Stimulated activated CD8-positive, alpha-beta memory T cell treated with anti-CD3 and anti-CD28 coated beads, Interleukin-12 subunit alpha, Interleukin-12 subunit beta, amount 100 ng/mL, for 1 hour (primary cell): ENCODE data around the gene PLOD3.

ENCODE experiments used
- DNase-seq: peaks from one replicate; pipeline ENCODE4 v3.0.0-alpha.2; 2020; ENCODE audit warnings: low read depth

PLOD3 gene

GRCh38 chr7:101239191-101239950 is 22.0 kb upstream of the PLOD3 start:
- DNase-seq, result no peak

GRCh38 chr7:101238226-101239182 is 21.1 kb upstream of the PLOD3 start:
- DNase-seq, result no peak

DNA sequence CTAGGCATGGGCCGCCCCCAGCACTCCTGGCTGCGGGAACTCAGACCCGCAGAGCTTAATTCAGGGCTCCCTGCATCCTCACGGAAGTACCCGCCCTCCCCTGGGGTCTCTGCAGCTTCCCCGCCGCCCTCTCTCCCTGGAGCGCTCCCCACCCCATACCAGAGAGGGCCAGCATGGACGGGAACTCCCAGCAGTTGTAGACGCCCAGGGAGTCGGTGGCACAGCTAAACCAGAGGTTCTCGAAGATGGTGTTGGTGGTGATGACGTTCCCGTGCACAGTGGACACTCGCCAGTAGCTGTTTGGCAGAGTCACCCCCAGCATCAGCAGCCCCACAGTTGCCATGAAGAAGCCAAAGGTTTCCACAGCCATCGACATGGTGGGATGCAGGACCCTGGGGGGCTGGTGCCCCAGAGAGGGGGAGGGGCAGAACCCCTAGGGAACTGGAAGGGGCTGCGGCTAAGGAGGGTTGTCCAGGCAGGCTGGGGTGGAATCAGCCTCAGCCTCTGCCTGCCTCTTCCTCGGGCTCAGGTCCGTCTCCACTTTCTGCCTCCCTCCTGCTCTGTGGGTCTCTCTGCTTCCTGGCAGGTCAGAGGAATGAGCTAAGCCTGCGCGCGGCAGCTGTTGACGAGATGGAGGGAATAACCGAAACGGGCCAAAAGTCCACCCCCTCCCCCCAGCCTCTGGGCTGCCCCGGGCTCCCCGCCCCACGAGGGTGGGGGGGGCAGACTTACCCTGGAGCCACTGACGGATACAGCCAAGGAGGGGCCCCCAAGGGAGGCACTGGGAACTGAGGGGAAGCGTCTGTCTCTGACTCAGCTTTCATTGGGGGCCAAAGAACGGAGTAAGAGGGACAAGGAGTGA is 20.1 kb upstream of the PLOD3 start, which contains the start of gene CLDN15:
Gene CLDN15, minus strand, starts transcription at position 597 of the 862 bp plus-strand sequence. Its CDS starts 221 bp downstream, at position 376.
- no peak for DNase-seq

DNA sequence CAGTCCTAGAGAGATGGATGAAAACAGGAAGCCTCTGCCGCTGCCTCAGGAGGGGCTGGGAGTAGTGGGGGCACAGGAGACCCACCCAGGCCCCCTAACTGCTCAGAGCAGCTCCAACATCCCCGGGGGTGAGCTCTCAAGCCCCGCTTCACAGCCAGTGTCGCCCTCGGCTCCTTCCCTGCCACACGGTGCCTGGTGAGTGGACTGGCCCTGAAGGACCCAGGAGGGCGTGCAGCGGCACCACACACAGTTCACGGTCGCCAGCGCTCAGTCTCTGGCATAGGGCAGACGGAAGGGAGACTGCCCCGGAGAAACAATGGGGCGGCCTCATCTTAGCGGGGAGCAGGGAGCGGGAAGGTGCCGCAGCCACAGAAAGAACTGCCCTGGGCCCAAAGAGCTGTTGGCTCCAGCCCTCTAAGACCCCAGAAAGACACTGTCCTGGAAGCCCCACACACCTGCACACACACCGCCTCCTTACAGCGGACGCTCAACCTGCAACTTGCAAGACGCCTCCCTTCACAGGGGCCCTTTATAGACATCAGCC is 19.0 kb upstream of the PLOD3 start:
- DNase-seq, result no peak

- no peak for DNase-seq
These were observed 18.1 kb upstream of the PLOD3 start for GRCh38 chr7:101235522-101235921.

- no peak for DNase-seq
These were observed 17.7 kb upstream of the PLOD3 start for GRCh38 chr7:101235050-101235449.

DNA sequence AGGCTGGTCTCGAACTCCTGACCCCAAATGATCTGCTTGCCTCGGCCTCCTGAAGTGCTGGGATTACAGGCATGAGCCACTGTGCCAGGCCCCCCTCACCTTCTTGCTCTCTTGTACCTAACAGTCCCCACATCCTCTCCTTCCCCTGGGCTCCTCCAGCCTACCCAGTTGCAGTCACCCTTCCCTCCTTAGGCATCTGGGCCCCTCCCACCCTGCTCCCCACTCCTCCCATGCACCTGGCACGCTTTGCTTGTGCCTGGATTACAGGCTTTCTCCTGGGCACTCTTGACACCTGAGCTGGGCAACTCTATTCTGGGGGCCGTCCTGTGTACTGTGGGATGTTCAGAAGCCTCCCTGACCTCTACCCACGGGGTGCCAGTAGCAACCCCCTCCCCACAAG is 17.3 kb upstream of the PLOD3 start:
- no peak for DNase-seq

DNA sequence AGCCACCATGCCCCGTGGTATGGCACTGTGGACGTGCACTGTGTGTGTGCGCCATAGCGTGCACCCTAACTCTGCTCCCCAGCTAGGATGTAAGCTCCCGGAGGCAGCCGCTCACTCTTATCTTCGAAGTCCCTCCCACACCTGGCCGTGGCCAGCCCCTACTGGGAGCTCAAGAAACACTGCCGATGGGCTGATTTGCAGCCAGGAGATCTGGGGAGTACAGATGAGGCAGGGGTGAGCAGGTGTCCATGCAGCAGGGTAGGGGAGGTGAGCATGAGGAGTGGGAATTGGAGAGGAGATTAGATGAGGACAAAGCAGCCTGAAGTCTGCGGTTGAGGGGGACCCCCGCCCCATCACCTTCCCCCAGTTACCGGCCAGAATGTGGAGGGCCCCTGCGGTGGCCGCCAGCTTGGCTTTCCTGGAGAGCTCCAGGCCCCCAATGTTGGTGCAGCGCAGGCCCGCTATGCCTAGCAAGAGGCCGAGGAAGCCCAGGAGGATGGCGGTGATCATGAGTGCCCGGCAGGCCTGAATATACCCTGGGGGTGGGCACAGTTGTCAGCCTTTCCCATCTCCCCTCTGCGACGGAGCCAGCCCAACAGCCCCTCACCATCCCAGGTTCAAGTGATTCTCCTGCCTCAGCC is 16.6 kb upstream of the PLOD3 start:
- no peak for DNase-seq

DNA sequence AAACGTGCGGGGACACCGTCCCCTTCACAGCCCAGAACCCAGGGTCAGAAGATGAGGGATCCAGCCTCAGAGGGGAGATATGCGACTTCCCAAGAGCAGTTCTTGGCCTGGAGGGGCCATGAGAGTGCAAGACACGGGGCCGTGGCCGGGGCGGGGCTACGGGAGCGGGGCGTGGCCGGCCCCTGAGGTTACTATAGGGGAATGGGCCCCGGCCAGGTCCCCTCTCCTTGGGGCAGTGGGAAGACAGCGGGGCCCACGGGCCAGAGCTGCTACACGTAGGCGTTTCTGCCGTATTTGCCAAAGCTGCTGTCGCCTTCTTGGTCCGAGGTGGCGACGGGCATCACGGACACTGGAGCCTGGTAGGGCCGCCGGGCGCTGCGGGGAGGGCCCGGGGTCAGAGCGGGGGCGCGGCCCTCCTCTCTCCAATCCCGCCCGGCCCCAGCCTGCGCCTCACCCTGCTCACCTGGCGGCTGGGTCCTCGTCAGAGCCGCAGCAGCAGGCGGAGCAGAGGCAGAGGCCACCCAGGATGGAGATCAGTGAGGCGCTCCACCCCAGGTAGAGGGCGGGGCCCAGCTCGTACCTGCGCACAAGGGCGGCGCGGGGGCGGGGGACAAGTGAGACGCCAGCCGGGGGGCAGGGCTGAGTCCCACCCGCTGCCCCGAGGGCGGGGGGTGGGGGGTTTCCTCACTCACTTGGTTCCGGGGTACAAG is 14.9 kb upstream of the PLOD3 start:
- DNase-seq, result no peak

DNA sequence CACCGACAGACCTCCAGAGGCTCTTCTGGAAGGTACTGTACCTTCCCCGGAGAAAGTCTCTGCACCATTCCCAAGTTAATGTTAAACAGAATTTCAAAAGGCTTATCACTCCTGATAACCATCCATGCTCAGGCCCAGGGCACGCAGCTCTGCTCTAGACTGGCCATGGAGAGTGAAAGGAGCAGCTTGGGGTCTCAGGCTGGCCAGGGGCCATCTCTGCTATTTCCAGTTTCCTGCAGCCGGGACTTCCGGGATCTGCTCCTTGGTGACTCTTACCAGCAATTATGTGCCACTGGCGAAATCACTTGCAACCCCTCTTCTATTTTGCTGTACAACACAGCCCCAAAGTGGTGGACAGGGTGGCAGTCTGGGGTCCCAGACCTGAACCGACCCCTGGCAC is 14.3 kb upstream of the PLOD3 start:
- no peak for DNase-seq

- no peak for DNase-seq
These were observed 9.3 kb upstream of the PLOD3 start for GRCh38 chr7:101226721-101227120.

- no peak for DNase-seq
These were observed 8.3 kb upstream of the PLOD3 start for GRCh38 chr7:101225650-101226049.

DNA sequence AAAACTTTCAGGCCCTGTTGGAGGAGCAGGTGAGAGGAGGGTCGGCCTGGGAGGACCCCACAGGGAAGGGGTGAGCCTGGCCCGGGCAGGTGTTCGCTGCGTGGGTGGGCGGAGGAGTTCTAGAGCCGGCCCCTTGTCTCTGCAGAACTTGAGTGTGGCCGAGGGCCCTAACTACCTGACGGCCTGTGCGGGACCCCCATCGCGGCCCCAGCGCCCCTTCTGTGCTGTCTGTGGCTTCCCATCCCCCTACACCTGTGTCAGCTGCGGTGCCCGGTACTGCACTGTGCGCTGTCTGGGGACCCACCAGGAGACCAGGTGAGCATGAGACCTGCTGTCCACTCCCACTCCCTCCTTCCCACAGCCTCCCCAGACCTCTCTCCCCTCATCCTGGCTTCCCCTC is 6.1 kb upstream of the PLOD3 start:
- DNase-seq, result no peak

GRCh38 chr7:101222275-101222830 is 5.0 kb upstream of the PLOD3 start:
- no peak for DNase-seq

- DNase-seq, result no peak
These were observed 2.9 kb upstream of the PLOD3 start for GRCh38 chr7:101220295-101220694.

DNA sequence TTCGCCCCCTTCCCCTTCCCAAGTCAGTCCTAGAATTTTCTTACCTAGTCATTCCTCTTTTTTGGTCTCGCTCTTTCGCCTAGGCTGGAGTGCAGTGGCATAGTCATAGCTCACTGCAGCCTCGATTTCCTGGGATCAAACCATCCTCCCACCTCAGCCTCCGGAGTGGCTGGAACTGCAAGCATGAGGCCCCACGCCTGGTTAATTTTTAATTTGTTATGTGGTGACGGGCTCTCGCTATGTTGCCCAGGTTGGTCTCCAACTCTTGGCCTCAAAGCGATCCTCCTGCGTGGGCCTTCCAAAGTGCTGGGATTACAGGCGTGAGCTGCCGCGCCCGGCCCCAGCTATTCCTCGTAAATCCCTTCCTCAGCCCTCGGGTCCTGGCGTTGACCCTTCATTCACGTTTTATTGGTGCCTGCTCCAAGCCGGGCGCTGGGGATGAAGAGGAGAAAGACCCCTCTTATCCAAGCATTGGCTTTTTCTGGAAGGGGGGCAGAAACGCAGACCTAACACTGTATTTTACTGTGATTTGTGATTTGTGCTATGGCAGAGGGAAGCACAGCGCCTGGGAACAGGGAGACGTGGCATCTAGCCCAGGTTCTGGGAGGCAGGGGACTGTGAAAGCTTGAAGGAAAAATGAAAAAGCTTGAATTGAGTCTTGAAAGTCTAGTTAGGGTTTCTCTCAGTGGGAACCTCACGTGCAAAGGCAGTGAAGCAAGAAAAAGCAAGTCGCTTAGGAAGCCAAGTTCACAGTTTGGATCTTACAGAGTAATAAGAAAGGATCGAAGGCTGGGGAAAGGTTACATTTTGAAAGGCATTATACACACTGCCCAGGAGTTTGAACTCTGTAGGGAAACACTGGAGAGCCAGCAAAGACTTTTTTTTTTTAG is 1.1 kb upstream of the PLOD3 start:
- no peak for DNase-seq

GRCh38 chr7:101216860-101217387 is 457 bp downstream of the PLOD3 start:
- no peak for DNase-seq

GRCh38 chr7:101216001-101216859 is 1.2 kb downstream of the PLOD3 start:
- DNase-seq, result no peak
